Liver (tissue), 9 donors: ENCODE data around the gene MICAL3. TPM values are rescaled to one million over a fixed set of nuclear protein-coding genes. Genes with fewer than 3 reads are reported as not detected.

Experiments used
- DNase-seq: peaks from one replicate; pipeline ENCODE4 v3.0.0-alpha.2; 2017; ENCODE audit warnings: low spot score
- H3K27ac ChIP-seq, 2 donors: one replicate each; pipeline ENCODE4 v1.7.0; 2013; ENCODE audit warnings: inconsistent platforms in 2 of 2, low read length in 2 of 2, control low read depth in 1 of 2, low read depth in 1 of 2, mild to moderate bottlenecking in 1 of 2
- H3K27me3 ChIP-seq, 4 donors: one replicate each; pipeline versions ENCODE4 v1.6.1 to v1.7.0; 2013; ENCODE audit warnings: low read length in 3 of 4, inconsistent platforms in 1 of 4, mild to moderate bottlenecking in 1 of 4, moderate library complexity in 1 of 4; ENCODE audit not compliant: control insufficient read depth in 4 of 4, insufficient read depth in 4 of 4
- H3K36me3 ChIP-seq, 4 donors: one replicate each; pipeline versions ENCODE4 v1.6.1 to v1.7.0; 2013; ENCODE audit warnings: low read length in 3 of 4, mild to moderate bottlenecking in 3 of 4, low read depth in 1 of 4, moderate library complexity in 1 of 4; ENCODE audit not compliant: control insufficient read depth in 4 of 4, insufficient read depth in 3 of 4
- H3K4me1 ChIP-seq, 4 donors: one replicate each; pipeline versions ENCODE4 v1.6.1 to v1.7.0; 2013; ENCODE audit warnings: low read length in 3 of 4, mild to moderate bottlenecking in 3 of 4, moderate library complexity in 1 of 4; ENCODE audit not compliant: control insufficient read depth in 4 of 4, insufficient read depth in 4 of 4
- H3K4me3 ChIP-seq, 3 donors: one replicate each; pipeline versions ENCODE4 v1.6.1 to v1.7.0; 2013; ENCODE audit warnings: low read length in 3 of 3, control low read depth in 1 of 3, low read depth in 1 of 3, mild to moderate bottlenecking in 1 of 3
- H3K9ac ChIP-seq, 2 donors: one replicate each; pipeline ENCODE4 v1.7.0; 2013; ENCODE audit warnings: low read length in 2 of 2, mild to moderate bottlenecking in 2 of 2, moderate library complexity in 2 of 2, control low read depth in 1 of 2, low read depth in 1 of 2
- H3K9me3 ChIP-seq, 4 donors: one replicate each; pipeline versions ENCODE4 v1.6.1 to v1.7.0; 2013; ENCODE audit warnings: low read length in 3 of 4; ENCODE audit not compliant: control insufficient read depth in 4 of 4
- ATF3 ChIP-seq: IDR thresholded peaks from 2 replicates; pipeline ENCODE4 v1.6.1; 2016; ENCODE audit warnings: antibody characterized with exemption
- CTCF ChIP-seq: fragments of 150-350 bp; IDR thresholded peaks from 2 replicates; pipeline ENCODE4 v1.5.1; 2017; ENCODE audit warnings: improper control_type of control experiment, low read depth, low read length; ENCODE audit not compliant: missing input control
- EGR1 ChIP-seq, 2 donors: IDR thresholded peaks; 2 replicates each; pipeline ENCODE4 v1.6.1; 2016 to 2018; ENCODE audit warnings: antibody characterized with exemption in 2 of 2, low read depth in 2 of 2
- FOXA1 ChIP-seq: IDR thresholded peaks from 2 replicates; pipeline ENCODE4 v1.6.1; 2016; ENCODE audit warnings: antibody characterized with exemption
- FOXA2 ChIP-seq: IDR thresholded peaks from 2 replicates; pipeline ENCODE4 v1.6.1; 2016; ENCODE audit warnings: antibody characterized with exemption
- GABPA ChIP-seq, 2 donors: IDR thresholded peaks in 1 of 2; conservative IDR thresholded peaks in 1 of 2; 2 replicates each; pipeline ENCODE4 v1.6.1; 2016; ENCODE audit warnings: antibody characterized with exemption in 2 of 2, mild to moderate bottlenecking in 1 of 2, moderate library complexity in 1 of 2
- HNF4A ChIP-seq, 2 donors: conservative IDR thresholded peaks; 2 replicates each; pipeline ENCODE4 v1.6.1; 2016; ENCODE audit warnings: antibody characterized with exemption in 2 of 2, mild to moderate bottlenecking in 2 of 2
- HNF4G ChIP-seq: IDR thresholded peaks from 2 replicates; pipeline ENCODE4 v1.6.1; 2016; ENCODE audit warnings: antibody characterized with exemption
- JUND ChIP-seq, 2 donors: IDR thresholded peaks; 2 replicates each; pipeline ENCODE4 v1.6.1; 2016; ENCODE audit warnings: antibody characterized with exemption in 2 of 2
- NR2F2 ChIP-seq: IDR thresholded peaks from 2 replicates; pipeline ENCODE4 v1.6.1; 2016; ENCODE audit warnings: antibody characterized with exemption
- RAD21 ChIP-seq, 2 donors: IDR thresholded peaks; 2 replicates each; pipeline ENCODE4 v1.6.1; 2016; ENCODE audit warnings: antibody characterized with exemption in 2 of 2, mild to moderate bottlenecking in 2 of 2
- RXRA ChIP-seq, 2 donors: IDR thresholded peaks; 2 replicates each; pipeline ENCODE4 v1.6.1; 2017 to 2018; ENCODE audit warnings: antibody characterized with exemption in 2 of 2, mild to moderate bottlenecking in 1 of 2
- SP1 ChIP-seq: IDR thresholded peaks from 2 replicates; pipeline ENCODE4 v1.6.1; 2018; ENCODE audit warnings: antibody characterized with exemption, mild to moderate bottlenecking
- TAF1 ChIP-seq: conservative IDR thresholded peaks from 2 replicates; pipeline ENCODE4 v1.6.1; 2016; ENCODE audit warnings: antibody characterized with exemption, mild to moderate bottlenecking
- ZBTB33 ChIP-seq: IDR thresholded peaks from 2 replicates; pipeline ENCODE4 v1.6.1; 2016; ENCODE audit warnings: antibody characterized with exemption
- WGBS: extraction: QIAGEN DNeasy Blood & Tissue Kit; methylation state at CpG from one replicate; pipeline ENCODE4 v1.1.7; 2013; 5-methylcytosine and 5-hydroxymethylcytosine counted together
- polyA plus RNA-seq, 2 donors: library from polyadenylated mRNA; stranded (reverse) in 1 of 2; unstranded in 1 of 2; fragments of 200-250 nt in 1 of 2; fragments of >200 nt in 1 of 2; fragmentation: Nextera tagmentation in 1 of 2; extraction: Ambion mirVana in 1 of 2; gene quantifications; one replicate each; pipeline versions ENCODE4 v1.2.1 to v1.2.3, GENCODE V29; 2013 to 2015
- total RNA-seq, 2 donors: library from RNA; depleted of rRNA; stranded (reverse); fragments of >200 nt; gene quantifications; one replicate each; pipeline ENCODE4 v1.2.3, GENCODE V29; 2014
- donor health status: healthy.
- donor health status: healthy.
- donor health status: healthy.
- donor health status: healthy.
- donor health status: healthy.

The MICAL3 gene
- total and polyA plus RNA-seq, 4 donors = 6.4 to 38.4 (median 23.4) TPM

GRCh38 chr22:18048441-18048898 is 24.1 kb upstream of the MICAL3 start:
- Histone ChIP-seq H3K4me1 (peaks cover 6 to 20% (median 17%) of the 10 kb centered on the region in 4 donors), H3K9me3 (no peaks in the 10 kb centered on the region), H3K36me3 (no peaks in the 10 kb centered on the region), H3K9ac (no peak overlapping the region), H3K27ac (no peak overlapping the region), H3K4me3 (no peak overlapping the region), H3K27me3 (no peaks in the 10 kb centered on the region)
- 74% methylated on average over 29 of the region's 29 CpGs for WGBS
- no peak for DNase-seq
- TF ChIP-seq CTCF (no peak), JUND (IDR thresholded peaks at IDR 0.05) (no peak), TAF1 (no peak), GABPA (IDR thresholded peaks at IDR 0.05 in 1 of 2, conservative IDR thresholded peaks at IDR 0.05 in 1 of 2) (no peak), FOXA1 (no peak), NR2F2 (no peak), RAD21 (IDR thresholded peaks at IDR 0.05) (no peak)

GRCh38 chr22:18048041-18048440 is 23.7 kb upstream of the MICAL3 start:
- Histone ChIP-seq H3K27me3 (no peaks in the 10 kb centered on the region), H3K36me3 (no peaks in the 10 kb centered on the region), H3K9ac (no peak overlapping the region), H3K9me3 (no peaks in the 10 kb centered on the region), H3K4me1 (peaks cover 6 to 22% (median 19%) of the 10 kb centered on the region in 4 donors), H3K4me3 (no peak overlapping the region), H3K27ac (no peak overlapping the region)
- 89% methylated on average over 9 of the region's 9 CpGs for WGBS
- TF ChIP-seq RXRA (IDR thresholded peaks at IDR 0.05) (no peak), ATF3 (no peak), FOXA1 (no peak), NR2F2 (no peak), CTCF (no peak), JUND (IDR thresholded peaks at IDR 0.05) (no peak), RAD21 (IDR thresholded peaks at IDR 0.05) (no peak), HNF4A (conservative IDR thresholded peaks at IDR 0.05) (no peak), EGR1 (IDR thresholded peaks at IDR 0.05; ENCODE audit: low read depth in 2 of 2) (no peak), FOXA2 (no peak), SP1 (no peak), GABPA (IDR thresholded peaks at IDR 0.05 in 1 of 2, conservative IDR thresholded peaks at IDR 0.05 in 1 of 2) (no peak), HNF4G (no peak)
- DNase-seq = no peak

GRCh38 chr22:18045794-18046193 is 21.4 kb upstream of the MICAL3 start:
- Histone ChIP-seq H3K4me3 (no peak overlapping the region), H3K4me1 (peaks cover 6 to 31% (median 25%) of the 10 kb centered on the region in 4 donors), H3K36me3 (no peaks in the 10 kb centered on the region), H3K9me3 (no peaks in the 10 kb centered on the region), H3K27ac (no peak overlapping the region), H3K9ac (no peak overlapping the region), H3K27me3 (no peaks in the 10 kb centered on the region)
- no peak for DNase-seq
- WGBS = 95% methylated on average over 4 of the region's 4 CpGs
- no peak for TF ChIP-seq EGR1 (IDR thresholded peaks at IDR 0.05; ENCODE audit: low read depth in 2 of 2)
- TF ChIP-seq RXRA (IDR thresholded peaks at IDR 0.05) = no peak
- TF ChIP-seq FOXA2 = no peak
- TF ChIP-seq ZBTB33 = no peak
- TF ChIP-seq SP1 = no peak
- TF ChIP-seq HNF4G = no peak
- no peak for TF ChIP-seq ATF3
